Activated naive CD8-positive, alpha-beta T cell treated with anti-CD3 and anti-CD28 coated beads, Interleukin-2, amount 50 U/mL, for 16 hours (primary cell): ENCODE data around the gene FKBP9.
"Not testable (repeated sequence)": the region's sequence is repeated elsewhere in the genome, so short reads cannot be mapped to it uniquely, and the experiment has no call there.

Source experiments
- DNase-seq: peaks from one replicate; pipeline ENCODE4 v3.0.0-alpha.2; 2020; ENCODE audit warnings: low read depth, low spot score

Gene FKBP9, protein sequence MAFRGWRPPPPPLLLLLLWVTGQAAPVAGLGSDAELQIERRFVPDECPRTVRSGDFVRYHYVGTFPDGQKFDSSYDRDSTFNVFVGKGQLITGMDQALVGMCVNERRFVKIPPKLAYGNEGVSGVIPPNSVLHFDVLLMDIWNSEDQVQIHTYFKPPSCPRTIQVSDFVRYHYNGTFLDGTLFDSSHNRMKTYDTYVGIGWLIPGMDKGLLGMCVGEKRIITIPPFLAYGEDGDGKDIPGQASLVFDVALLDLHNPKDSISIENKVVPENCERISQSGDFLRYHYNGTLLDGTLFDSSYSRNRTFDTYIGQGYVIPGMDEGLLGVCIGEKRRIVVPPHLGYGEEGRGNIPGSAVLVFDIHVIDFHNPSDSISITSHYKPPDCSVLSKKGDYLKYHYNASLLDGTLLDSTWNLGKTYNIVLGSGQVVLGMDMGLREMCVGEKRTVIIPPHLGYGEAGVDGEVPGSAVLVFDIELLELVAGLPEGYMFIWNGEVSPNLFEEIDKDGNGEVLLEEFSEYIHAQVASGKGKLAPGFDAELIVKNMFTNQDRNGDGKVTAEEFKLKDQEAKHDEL

DNA sequence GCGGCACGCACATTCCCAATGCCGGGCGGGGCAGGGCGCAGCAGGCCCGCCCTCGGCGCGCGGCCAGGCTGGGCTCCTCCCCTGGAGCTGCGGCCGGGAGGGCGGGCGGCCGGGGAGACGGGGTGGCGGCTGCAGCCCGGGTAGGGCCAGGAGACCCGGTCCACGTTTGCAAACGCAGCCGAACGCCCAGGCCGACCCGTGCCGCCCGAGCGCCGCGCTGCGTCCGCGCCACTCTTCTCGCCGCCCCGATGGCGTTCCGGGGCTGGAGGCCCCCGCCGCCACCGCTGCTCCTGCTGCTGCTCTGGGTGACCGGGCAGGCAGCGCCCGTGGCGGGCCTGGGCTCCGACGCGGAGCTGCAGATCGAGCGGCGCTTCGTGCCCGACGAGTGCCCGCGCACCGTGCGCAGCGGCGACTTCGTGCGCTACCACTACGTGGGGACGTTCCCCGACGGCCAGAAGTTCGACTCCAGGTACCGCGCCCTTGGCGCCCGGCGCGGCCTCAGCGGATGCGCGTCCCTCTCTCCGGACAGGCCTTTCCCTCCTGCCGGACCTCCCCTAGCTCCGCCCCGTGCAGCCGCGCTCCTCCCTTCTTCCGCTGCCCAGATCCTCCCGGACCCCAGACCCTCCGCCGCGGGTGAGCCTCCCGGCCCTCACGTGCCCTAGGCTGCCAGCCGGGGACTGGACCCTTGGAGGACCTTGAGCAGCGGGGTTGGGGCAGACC is at the start of gene FKBP9:
Gene FKBP9, plus strand, starts transcription at position 115 of the 720 bp plus-strand sequence. Its CDS starts 134 bp downstream, at position 249.
- no peak for DNase-seq

DNA sequence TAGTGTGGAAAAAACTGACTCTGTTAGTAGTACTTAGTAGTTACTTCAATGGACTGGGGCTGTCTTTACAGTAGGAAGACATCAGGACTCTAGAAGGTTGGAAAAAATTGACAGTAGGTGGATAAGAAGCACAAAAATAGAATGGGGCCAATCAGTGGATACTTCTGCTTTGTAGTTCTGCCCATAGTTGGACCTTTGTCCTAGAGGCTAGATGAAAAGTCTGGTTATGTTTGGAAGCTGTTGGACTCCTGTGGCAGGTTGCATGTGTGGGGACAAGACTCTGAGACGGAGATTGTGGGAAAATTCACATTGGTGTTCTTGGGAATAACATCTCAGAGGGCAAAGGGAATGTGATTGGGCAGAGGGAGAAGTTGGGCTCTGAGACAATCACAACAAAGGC is 47.0 kb upstream of the FKBP9 start:
- DNase-seq: no peak

DNA sequence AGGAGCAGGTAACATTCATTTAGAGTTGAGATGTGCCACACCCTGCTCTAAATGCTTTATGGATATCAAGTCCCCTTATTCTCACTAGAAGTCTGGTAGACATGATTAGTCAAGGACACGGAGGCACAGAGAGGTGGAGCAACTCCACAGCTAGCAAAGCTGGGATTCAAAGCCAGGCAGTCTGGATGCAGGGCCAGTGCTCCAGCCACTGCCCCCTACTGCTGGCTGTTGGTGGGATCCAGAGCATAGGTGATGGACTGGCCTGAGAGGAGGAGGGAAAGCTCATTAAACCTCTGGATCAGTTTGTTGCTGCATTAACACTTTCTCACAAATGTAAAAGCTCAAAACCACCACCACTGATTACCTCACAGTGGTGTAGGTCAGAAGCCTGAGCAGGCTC is 43.1 kb upstream of the FKBP9 start:
- no peak for DNase-seq

DNA sequence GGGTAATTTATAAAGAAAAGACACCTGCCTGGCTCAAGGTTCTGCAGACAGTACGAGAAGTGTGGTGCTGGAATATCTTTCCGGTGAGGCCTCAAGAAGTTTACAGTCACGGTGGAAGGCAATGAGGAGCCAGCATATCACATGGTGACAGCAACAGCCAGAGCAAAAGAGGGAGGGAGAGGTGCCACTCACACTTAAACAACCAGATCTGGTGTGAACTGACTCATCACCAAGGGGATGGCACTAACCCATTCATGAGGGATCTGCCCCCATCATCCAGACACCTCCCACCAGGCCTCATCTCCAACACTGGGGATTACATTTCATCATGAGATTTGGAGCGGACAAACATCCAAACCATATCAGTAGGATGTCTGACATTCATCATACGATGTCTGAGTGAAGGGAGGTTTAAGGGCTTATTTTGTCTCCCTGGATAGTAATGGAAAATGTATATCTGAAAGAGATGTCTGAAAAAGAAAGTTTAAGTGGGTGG is 42.2 kb upstream of the FKBP9 start:
- no peak for DNase-seq

DNA sequence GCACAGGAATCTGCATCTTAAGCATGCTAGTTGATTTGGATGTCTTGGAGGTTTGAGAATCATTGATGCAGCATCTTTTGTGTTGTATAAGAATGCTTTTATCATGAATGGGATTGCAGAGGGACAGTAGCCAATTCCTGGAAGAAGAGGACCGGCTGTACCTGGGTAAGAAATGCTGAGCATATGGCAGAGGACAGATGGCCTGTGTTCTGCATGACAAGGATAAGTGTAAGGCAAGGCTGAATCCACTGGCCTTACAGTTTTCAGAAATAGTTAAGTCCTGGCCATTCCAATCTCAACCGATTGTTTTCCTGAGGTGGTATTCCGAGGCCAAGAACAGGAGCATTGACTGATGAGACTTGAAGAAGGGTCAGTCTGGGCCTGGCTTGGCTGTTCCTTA is 41.2 kb upstream of the FKBP9 start:
- no peak for DNase-seq

DNA sequence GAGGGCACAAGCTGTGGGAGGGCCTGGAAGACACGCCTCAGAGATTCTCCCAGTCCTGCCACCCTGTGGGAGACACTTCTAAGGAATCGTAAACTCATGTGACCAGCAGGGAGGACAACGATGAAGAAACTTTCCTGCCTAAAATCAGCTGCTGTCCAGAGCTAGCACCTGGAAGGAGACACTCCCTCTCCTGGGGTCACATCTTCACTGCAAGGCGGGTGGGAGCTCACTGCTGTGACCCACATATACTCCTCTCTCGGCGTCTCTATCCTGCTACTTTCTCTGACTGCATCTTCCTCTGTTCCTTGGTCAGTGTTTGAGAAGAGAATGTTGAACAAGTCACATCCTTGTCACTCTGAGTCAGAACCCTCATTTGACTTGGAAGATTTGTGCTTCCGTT is 40.2 kb upstream of the FKBP9 start:
- not testable (repeated sequence) for DNase-seq

DNA sequence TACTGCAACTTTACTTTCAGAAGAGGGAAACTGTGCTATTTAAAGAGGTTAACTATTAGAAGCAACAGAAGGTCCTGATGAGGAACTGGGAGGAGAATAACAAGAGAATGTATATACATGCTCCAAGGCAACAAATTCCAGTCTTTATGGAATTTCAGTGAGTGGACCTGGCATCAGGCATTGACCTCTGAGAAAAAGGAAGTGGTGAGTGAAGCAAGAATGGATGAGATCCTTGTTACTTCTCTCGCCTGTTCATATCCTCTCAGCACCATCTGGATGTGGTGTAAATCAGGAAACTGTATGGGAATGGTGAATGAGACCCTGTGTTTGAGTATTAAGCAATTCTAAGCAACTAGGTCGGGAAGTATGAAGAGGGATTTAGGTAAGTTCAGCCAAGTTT is 35.3 kb upstream of the FKBP9 start:
- no peak for DNase-seq

DNA sequence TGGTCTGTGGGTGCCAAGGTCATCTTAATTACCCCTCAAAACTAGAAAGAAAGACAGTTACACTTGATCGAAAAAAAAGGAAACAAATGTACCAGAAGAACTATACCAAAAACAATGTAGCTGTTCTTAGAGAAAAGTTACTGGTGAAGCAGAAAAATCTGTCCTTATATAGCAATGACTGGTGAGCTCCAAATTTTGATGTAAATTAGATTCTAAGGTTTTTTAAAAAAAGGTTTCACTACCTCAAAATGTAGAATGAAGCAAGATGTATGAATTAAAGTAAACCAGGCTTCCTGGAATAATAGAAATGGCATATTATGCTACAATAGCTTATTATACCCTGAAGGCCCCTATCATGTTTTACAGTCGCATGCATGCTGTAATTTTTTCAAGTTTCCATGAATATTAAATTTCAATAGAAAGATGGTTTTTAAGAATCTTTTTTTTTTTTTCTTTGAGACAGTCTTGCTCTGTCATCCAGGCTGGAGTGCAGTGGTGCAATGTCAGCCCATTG is 28.4 kb upstream of the FKBP9 start:
- DNase-seq: no peak

DNA sequence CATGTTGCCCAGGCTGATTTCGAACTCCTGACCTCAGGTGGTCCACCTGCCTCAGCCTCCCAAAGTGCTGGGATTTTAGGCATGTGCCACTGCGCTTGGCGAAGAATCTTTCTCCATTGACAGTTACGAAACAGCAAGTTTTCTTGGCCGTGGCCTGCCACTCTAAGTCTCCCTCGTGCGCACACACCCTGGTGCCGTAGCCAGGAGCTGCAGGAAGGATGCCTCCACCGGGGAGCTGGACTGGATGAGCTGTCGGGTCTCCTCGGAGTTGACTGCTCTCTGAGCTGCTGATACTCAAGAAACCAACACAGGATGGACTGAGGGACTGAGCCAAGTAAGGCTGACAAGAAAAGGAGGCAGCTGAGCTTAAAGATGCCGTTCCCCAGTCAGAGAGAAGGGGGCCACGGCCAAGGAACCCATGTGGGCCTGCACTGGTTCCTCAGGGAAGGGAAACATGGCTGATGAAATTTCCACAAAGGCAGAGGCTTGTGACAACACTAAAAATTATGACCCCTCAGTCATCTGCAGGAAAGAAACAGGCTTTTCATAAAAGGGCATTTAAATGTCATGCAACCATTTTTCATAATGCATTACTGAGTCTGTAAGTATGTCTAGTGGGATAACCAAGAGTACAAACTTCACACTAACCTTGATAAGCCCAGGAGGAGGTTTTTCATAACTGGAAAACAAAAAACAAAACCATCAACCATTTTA is 27.7 kb upstream of the FKBP9 start:
- DNase-seq: no peak

DNA sequence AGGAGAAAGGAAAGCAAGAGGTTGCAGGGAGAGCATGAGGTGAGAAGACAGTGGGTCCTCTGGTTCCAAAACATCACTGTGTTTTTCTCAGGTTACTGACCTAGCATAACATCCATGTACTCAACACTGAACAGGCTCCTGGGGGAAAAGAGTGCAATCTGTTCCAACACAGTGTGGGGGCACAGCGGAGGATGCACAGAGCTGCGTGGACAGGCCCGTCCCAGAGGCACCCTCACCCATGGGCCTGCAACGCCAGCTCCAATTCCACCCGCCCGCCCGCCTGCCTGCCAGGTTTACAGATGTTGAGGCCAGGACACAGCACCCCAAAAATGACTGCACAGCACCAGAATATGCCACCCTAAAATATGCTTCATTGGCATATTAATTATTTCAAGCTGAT is 26.9 kb upstream of the FKBP9 start:
- DNase-seq: no peak

DNA sequence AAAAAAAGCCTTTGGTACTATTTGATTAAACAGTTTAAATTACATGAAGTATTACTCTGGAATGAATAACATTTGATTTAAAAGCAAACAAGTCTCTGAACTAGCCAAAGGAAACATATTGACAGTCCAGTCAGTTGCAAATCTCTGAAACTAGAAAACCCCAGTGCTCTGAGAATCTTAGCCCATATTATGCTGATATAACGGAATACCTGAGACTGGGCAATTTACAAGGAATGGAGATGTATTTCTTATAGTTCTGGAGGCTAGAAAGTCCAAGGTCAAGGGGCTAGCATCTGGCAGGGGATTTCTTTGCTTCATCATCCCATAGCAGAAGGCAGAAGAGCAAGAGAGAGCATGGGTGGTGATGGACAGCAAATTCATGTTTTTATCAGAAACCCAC is 21.7 kb upstream of the FKBP9 start:
- no peak for DNase-seq

DNA sequence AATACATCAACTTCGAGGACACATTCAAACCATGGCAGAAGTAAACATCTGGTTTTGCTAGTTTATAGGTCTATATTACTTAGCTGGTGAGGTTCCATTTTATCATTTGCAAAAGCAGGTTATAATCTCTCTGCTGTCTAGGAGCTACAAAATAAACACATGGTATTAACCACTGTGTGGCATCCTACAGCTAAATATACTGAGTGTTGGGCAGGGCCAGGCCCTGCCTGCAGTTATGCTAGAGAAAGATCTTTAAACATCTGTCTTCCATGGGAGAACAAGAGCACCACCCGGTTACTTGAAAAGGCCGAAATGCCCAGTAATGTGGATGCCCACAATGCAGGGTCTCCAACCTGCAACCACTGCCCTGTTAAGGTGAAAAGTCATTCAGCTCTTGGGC is 20.6 kb upstream of the FKBP9 start:
- DNase-seq: no peak

DNA sequence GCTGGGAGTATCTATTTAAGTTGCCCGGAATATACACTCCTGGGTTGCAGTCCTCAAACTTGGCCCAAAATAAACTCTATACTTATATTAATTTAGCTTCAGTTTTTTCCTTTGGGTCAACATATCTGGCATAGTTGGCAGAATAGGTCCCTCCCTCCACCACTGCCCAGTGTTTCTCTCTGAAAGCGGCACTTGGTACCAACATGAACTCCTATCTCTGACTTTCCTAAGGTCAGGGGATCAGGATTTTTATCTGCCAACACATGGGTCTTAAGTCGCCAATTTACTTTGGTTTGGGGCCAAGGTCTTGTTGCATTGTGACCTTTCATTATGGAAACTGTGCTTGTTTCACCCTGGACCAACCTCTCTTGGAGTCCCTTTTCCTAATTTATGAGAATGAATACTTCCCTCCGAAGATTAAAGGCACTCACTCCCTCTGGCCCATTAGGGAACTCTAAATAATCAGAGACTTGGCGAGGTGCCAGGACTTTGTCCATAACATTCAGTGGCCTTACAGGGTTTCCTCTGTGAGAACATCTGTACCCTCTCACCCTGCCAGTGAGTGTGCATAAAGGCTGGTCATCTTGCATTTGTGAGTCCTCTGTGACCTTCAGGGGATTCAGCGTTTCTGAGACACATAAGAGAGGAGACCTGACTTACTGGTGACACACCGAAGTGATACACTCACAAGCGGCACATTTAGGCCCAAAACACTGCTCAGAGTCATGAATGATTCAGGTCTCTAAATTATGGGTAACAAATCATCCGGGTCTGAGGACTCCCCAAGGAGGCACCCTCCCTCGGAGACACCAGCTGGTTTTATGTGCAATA is 19.7 kb upstream of the FKBP9 start:
- no peak for DNase-seq

DNA sequence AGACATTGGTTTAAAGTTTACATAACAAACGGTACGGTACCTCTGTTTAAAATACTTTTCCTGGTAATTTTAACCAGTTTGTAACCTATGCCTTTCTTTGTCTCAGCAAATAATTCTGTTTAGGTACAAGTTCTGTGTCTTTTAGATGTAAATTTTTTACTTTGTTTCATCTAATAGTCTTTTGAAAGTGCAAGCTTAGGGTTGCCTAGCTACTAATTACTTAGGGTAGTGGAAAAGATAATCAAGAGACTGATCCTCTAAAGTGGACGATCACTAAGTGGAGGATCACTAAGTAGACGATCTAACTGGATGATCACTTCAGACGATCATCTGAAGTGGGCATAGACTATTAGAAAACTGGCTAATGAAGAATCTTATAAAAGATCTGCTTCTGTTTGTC is 16.1 kb upstream of the FKBP9 start:
- DNase-seq: no peak

DNA sequence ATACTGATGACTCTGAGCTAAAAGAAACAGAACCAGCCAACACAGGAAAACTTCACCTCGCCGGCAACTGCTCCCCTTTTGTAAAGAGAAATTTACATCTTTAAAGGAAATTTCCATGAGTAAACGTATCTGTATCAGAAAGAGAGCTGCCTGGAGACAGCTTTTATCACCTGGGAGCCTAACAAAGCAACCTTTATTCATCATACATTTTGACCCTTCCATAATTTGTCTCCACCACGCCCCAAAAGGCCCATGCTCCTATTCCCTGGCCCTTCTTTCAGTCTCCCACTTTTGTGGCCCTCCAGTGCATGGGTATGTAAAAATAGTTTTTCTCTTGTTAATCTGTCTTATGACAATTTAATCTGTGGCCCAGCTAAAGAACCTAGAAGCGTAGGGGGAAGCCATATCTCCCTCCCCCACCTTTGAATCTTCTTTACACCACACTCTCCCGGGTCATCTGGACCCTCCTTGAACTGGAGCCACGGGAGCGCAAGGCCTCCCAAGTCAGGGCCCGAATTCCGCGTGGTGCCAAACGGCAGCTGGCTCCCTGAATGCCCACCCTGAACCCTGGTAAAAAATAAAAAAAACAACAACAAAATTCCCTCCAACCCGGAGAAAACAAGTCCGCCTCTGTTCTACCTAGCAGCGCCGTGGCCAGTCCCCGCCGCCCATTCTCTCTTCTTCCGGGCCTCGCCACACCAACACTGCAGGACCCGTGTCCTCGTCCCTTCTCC is 15.4 kb upstream of the FKBP9 start:
- no peak for DNase-seq

DNA sequence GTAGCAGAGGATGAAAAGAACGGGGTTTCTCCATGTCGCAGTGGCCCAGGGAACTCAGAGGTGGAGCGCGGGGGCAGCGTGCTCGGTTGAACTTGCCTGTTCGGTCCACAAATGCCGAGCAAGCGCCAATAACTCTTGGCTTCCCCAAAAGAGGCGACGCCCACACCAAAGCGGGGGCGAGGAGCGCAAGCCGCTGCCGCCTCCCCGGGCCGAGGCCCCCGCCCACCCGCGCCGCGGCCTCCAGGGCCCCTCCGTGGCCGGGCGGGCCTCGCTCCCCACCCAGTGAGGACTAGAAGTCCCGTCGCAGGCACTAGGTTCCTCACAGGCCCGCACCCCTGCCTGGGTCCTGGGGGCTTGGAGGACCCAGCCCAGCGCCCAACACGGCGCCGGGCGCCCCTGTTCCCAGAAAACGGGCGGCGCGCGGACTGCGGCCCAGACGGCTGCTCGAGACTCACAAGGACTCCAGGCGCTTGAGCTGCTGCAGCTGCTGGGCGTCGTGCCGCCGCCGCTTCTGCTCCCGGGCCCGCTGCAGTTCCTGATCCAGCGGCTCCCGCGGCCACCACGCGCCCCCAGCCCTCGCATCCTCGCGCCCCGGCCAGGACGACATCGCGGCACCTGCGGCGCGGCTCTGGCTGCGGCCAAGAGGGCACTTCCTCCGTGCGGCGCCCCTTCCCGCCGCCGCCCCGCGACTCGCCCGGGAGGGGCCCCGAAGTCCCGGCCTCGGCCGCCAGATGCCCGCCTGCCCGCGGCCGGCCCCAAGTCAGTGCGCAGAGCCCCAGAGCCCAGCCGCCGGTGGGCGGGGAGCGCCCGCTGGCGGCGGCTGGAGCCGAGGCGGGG is 14.6 kb upstream of the FKBP9 start:
- no peak for DNase-seq

DNA sequence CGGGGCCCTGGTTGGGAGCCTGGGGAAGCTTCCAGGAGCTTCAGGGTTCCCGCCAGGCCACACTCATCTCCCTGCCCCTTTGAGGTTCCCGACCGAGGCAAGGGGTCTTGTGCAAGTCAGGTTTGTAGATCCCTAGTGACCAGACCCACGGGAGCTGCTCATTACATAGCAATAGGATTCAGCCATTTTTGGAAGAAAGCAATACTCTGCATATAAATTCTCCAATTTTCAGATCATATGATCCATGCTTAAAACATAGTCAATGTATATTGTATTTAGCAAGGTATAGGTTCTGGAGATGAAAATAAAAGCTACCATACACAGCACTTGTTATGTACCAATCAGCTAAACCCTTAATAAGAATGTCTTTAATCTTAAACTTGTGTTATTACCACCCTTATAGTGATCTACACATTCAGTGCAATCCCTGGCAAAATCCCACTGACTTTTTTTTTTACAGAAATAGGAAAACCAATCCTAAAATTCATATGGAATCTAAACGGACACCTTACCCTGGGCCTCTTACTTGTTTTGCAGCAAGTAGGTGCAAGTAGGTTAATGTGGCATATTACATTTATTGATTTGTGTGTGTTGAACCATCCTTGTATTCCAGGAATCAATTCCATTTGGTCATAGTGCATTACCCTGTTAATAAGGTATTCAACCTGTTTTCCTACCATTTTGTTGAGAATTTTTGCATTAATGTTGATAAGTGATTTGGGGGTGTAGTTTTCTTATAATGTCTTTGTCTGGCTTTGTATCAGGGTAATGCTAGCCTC is 13.8 kb upstream of the FKBP9 start:
- no peak for DNase-seq

DNA sequence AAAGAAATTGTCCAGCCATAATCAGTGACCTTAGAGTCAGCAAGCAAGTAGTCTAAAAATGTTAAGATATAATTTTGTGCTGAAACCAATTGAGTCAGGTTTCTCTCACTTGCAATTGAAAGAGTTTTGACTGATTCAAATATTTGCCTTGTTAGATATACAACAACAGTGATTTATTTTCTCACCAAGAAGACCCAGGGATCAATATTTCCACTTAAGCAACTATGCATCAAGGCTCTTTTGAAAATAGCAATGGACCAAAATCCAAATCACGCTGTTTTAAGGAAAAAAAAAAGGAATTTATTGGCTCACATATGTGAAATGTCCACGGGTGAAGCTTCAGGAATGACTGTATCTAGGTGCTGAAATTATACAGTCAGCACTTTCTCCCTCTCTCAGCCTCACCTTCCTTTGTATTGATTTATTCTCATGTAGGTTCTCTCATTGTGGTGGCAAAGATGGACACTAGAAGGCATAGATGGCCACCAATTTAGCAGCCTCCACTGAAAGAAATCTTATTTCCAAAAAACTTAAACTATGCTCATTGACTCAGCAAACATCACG is 9.7 kb upstream of the FKBP9 start:
- no peak for DNase-seq
